SK-N-SH (cell line): Measurements from ENCODE around the gene PLIN3. TPM values are rescaled to one million over a fixed set of nuclear protein-coding genes. Genes with fewer than 3 reads are reported as not detected.

Source experiments
- CTCF ChIA-PET: fragments of 300-600, 350-600 bp; formaldehyde crosslinking; extraction: SDS; loops from one replicate; lab custom pipeline; 2021; lab: Yijun Ruan, JAX
- POLR2A ChIA-PET: fragments of 350-600 bp; sonication (Branson Sonifier 250); formaldehyde crosslinking; extraction: SDS; loops from one replicate; lab custom pipeline; 2020; ENCODE audit warnings: antibody characterized with exemption, inconsistent platforms; lab: Yijun Ruan, JAX
- DNase-seq: peaks from one replicate; pipeline ENCODE4 v3.0.0; 2012
- H2AFZ ChIP-seq: fragments of 200-600 bp; sonication (generic); 2 replicates; pipeline ENCODE4 v1.8.1; 2016; ENCODE audit warnings: antibody characterized with exemption, mild to moderate bottlenecking, low read depth
- H3F3A ChIP-seq: fragments of 200-600 bp; sonication (generic); replicated peaks from 2 replicates; pipeline ENCODE3; 2016; ENCODE audit warnings: antibody characterized with exemption, mild to moderate bottlenecking; ENCODE audit not compliant: insufficient read depth
- H3K27ac ChIP-seq, 2 experiments: fragments of 200-500 bp in 1 of 2; fragments of 200-600 bp in 1 of 2; sonication (Bioruptor generic) in 1 of 2; sonication (generic), shearing (Covaris generic) in 1 of 2; 2 replicates each; pipeline versions ENCODE4 v1.5.1 to v1.6.1; 2014 to 2016; ENCODE audit warnings: low read depth in 2 of 2, inconsistent platforms in 1 of 2, low read length in 1 of 2, mild to moderate bottlenecking in 1 of 2, mixed read lengths in 1 of 2
- H3K27me3 ChIP-seq: fragments of 200-600 bp; sonication (generic), shearing (Covaris generic); 2 replicates; pipeline ENCODE4 v1.6.1; 2016; ENCODE audit warnings: mixed run types; ENCODE audit not compliant: insufficient read depth
- H3K36me3 ChIP-seq, 2 experiments: fragments of 200-500 bp in 1 of 2; fragments of 200-600 bp in 1 of 2; sonication (Bioruptor generic) in 1 of 2; sonication (generic) in 1 of 2; replicated peaks in 1 of 2; 2 replicates each; pipeline versions ENCODE3 to v1.5.1; 2014 to 2016; ENCODE audit warnings: low read length in 1 of 2, mild to moderate bottlenecking in 1 of 2; ENCODE audit not compliant: insufficient read depth in 2 of 2, control insufficient read depth in 1 of 2
- H3K4me1 ChIP-seq, 2 experiments: fragments of 200-500 bp in 1 of 2; fragments of 200-600 bp in 1 of 2; sonication (Bioruptor generic) in 1 of 2; sonication (generic), shearing (Covaris generic) in 1 of 2; 2 replicates each; pipeline versions ENCODE4 v1.5.1 to v1.6.1; 2014 to 2016; ENCODE audit warnings: low read depth in 1 of 2, low read length in 1 of 2, mixed run types in 1 of 2; ENCODE audit not compliant: insufficient read depth in 2 of 2, control insufficient read depth in 1 of 2
- H3K4me2 ChIP-seq: fragments of 200-600 bp; sonication (generic), shearing (Covaris generic); 2 replicates; pipeline ENCODE4 v1.6.1; 2017; ENCODE audit warnings: mixed run types
- H3K4me3 ChIP-seq, 2 experiments: fragments of 200-500 bp in 1 of 2; fragments of 200-600 bp in 1 of 2; sonication (Bioruptor generic) in 1 of 2; sonication (generic), shearing (Covaris generic) in 1 of 2; 2 replicates each; pipeline versions ENCODE4 v1.5.1 to v1.8.1; 2014 to 2016; ENCODE audit warnings: low read depth in 2 of 2, inconsistent platforms in 1 of 2, low read length in 1 of 2, mild to moderate bottlenecking in 1 of 2, mixed read lengths in 1 of 2, moderate library complexity in 1 of 2
- H3K79me2 ChIP-seq: fragments of 200-600 bp; sonication (generic); 2 replicates; pipeline ENCODE4 v1.8.1; 2017; ENCODE audit warnings: mild to moderate bottlenecking; ENCODE audit not compliant: insufficient read depth
- H3K9ac ChIP-seq: fragments of 200-600 bp; sonication (generic); 2 replicates; pipeline ENCODE4 v1.6.1; 2017; ENCODE audit warnings: mixed run types
- H3K9me2 ChIP-seq: fragments of 200-600 bp; sonication (generic); 2 replicates; pipeline ENCODE4 v1.6.1; 2017; ENCODE audit warnings: mixed run types
- H3K9me3 ChIP-seq: fragments of 200-600 bp; sonication (generic); 2 replicates; pipeline ENCODE4 v1.6.1; 2017; ENCODE audit warnings: mixed run types, mild to moderate bottlenecking, moderate library complexity
- H4K20me1 ChIP-seq: fragments of 200-600 bp; sonication (generic); 2 replicates; pipeline ENCODE4 v1.6.1; 2017; ENCODE audit warnings: mild to moderate bottlenecking, mixed run types; ENCODE audit not compliant: insufficient read depth
- ELF1 ChIP-seq: IDR thresholded peaks from 2 replicates; pipeline ENCODE4 v1.4.0; 2012
- EP300 ChIP-seq, 2 experiments: IDR thresholded peaks; 2 replicates each; pipeline versions ENCODE4 v1.4.0 to v1.6.1; 2012; ENCODE audit warnings: borderline replicate concordance in 1 of 2, low read depth in 1 of 2, low read length in 1 of 2
- FOSL2 ChIP-seq: IDR thresholded peaks from 2 replicates; pipeline ENCODE4 v1.4.0; 2012; ENCODE audit warnings: low read depth, mild to moderate bottlenecking, moderate library complexity, borderline replicate concordance
- FOXJ3 ChIP-seq: sonication (generic); formaldehyde crosslinking; IDR thresholded peaks from 2 replicates; pipeline ENCODE4 v1.5.1; 2020; ENCODE audit warnings: mild to moderate bottlenecking, missing genetic modification reagents
- FOXM1 ChIP-seq: IDR thresholded peaks from 2 replicates; pipeline ENCODE4 v1.4.0; 2012; ENCODE audit warnings: low read depth, mild to moderate bottlenecking
- GABPA ChIP-seq: IDR thresholded peaks from 2 replicates; pipeline ENCODE4 v1.4.0; 2012; ENCODE audit warnings: low read depth, mild to moderate bottlenecking
- GATA2 ChIP-seq: sonication (generic); formaldehyde crosslinking; IDR thresholded peaks from 2 replicates; pipeline ENCODE4 v1.5.0; 2020; ENCODE audit warnings: mild to moderate bottlenecking, missing genetic modification reagents
- MEF2A ChIP-seq: IDR thresholded peaks from 2 replicates; pipeline ENCODE4 v1.4.0; 2012; ENCODE audit warnings: low read depth, borderline replicate concordance
- MXI1 ChIP-seq: IDR thresholded peaks from 2 replicates; pipeline ENCODE4 v1.6.1; 2012; ENCODE audit warnings: mild to moderate bottlenecking, low read depth, low read length, improper control_type of control experiment
- NFIC ChIP-seq: IDR thresholded peaks from 2 replicates; pipeline ENCODE4 v1.4.0; 2012; ENCODE audit warnings: borderline replicate concordance
- NRF1 ChIP-seq: IDR thresholded peaks from 2 replicates; pipeline ENCODE4 v1.6.1; 2012; ENCODE audit warnings: low read depth, mild to moderate bottlenecking, low read length
- POLR2AphosphoS5 ChIP-seq: IDR thresholded peaks from 2 replicates; pipeline ENCODE4 v1.6.1; 2012; ENCODE audit warnings: low read depth, low read length
- RFX5 ChIP-seq: IDR thresholded peaks from 2 replicates; pipeline ENCODE4 v1.6.1; 2012; ENCODE audit warnings: mild to moderate bottlenecking, improper control_type of control experiment, low read length
- RXRA ChIP-seq: IDR thresholded peaks from 2 replicates; pipeline ENCODE4 v1.4.0; 2012; ENCODE audit warnings: low read depth, mild to moderate bottlenecking, borderline replicate concordance
- SMC3 ChIP-seq: IDR thresholded peaks from 2 replicates; pipeline ENCODE4 v1.6.1; 2012; ENCODE audit warnings: low read depth, low read length, improper control_type of control experiment
- TAF1 ChIP-seq: IDR thresholded peaks from 2 replicates; pipeline ENCODE4 v1.6.1; 2012; ENCODE audit warnings: low read depth, mild to moderate bottlenecking, low read length, moderate library complexity, borderline replicate concordance
- TCF12 ChIP-seq: IDR thresholded peaks from 2 replicates; pipeline ENCODE4 v1.4.0; 2012
- TEAD4 ChIP-seq: IDR thresholded peaks from 2 replicates; pipeline ENCODE4 v1.4.0; 2012; ENCODE audit warnings: mild to moderate bottlenecking, borderline replicate concordance; ENCODE audit not compliant: insufficient read depth
- WGBS: methylation state at CpG from one replicate; pipeline ENCODE4 v1.1.6; 2017; ENCODE audit warnings: low lambda C conversion rate; 5-methylcytosine and 5-hydroxymethylcytosine counted together
- polyA plus RNA-seq, 3 experiments: library from polyadenylated mRNA; depleted of rRNA; stranded (reverse); fragments of >200 nt; gene quantifications; 2 replicates each; pipeline ENCODE4 v1.2.3, GENCODE V29; 2012
- TF ChIP-seq, protein P1 (sequence below): fragments of 150-350 bp; IDR thresholded peaks from 2 replicates; pipeline ENCODE4 v1.6.1; 2016; ENCODE audit warnings: mild to moderate bottlenecking, low read depth, low read length
- TF ChIP-seq, protein P2 (sequence below): fragments of 150-350 bp; IDR thresholded peaks from 2 replicates; pipeline ENCODE4 v1.6.1; 2017; ENCODE audit warnings: antibody characterized with exemption, low read length, low read depth, borderline replicate concordance
- TF ChIP-seq, protein P3 (sequence below): IDR thresholded peaks from 2 replicates; pipeline ENCODE4 v1.4.0; 2012; ENCODE audit warnings: low read depth, borderline replicate concordance

The PLIN3 gene
- polyA plus RNA-seq, 1 of the 3 experiments (the other 2 are of a cell fraction) = 129 TPM

DNA sequence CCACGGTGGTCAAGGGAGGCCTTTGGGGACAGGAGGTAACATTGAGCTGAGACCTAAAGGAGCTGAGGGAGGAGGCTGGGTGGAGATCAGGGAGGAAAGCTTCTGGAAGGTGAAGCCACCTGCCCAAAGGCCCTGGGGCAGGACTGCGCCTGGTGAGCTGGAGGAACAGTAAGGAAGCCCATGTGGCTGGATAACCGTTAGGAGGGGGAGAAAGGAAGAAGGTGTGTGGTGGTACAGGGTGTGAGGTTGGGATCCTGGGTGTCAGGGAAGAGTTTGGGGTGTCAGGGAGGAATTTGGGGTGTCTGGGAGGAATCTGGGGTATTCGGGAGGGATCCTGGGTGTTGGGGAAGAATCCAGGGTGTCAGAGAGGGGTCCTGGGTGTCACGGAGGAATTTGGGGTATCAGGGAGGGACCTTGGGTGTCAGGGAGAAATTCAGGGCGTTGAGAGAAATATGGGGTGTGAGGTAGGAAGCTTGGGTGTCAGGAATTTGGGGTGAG lies 36.6 kb downstream of the PLIN3 start:
- Histone ChIP-seq H3K4me3 (peak overlapping the region; percentile 67 to 91), H3K9me3 (no peaks in the 10 kb centered on the region), H3K27ac (peak overlapping the region; percentile 43 to 45; a peak in 2 of 4 replicates), H3K79me2 (peaks cover 56% of the 10 kb centered on the region), H2AFZ (no peak overlapping the region), H3K36me3 (no peaks in the 10 kb centered on the region), H3K4me2 (peak overlapping the region; percentile 99), H3K9ac (peak overlapping the region; percentile 95), H3K27me3 (no peaks in the 10 kb centered on the region), H3K9me2 (no peaks in the 10 kb centered on the region), H4K20me1 (no peaks in the 10 kb centered on the region), H3K4me1 (peaks cover 5% of the 10 kb centered on the region in 2 experiments; a peak in 1 of 4 replicates), H3F3A (peaks cover 4% of the 10 kb centered on the region)
- no peak for TF ChIP-seq GABPA
- TF ChIP-seq TCF12 = no peak
- TF ChIP-seq RFX5 = no peak
- TF ChIP-seq, protein P1, sequence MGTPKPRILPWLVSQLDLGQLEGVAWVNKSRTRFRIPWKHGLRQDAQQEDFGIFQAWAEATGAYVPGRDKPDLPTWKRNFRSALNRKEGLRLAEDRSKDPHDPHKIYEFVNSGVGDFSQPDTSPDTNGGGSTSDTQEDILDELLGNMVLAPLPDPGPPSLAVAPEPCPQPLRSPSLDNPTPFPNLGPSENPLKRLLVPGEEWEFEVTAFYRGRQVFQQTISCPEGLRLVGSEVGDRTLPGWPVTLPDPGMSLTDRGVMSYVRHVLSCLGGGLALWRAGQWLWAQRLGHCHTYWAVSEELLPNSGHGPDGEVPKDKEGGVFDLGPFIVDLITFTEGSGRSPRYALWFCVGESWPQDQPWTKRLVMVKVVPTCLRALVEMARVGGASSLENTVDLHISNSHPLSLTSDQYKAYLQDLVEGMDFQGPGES = no peak
- no peak for TF ChIP-seq ELF1
- TF ChIP-seq RXRA = no peak
- TF ChIP-seq TAF1 = no peak
- no peak for TF ChIP-seq GATA2 (CRISPR knock-in tag)
- TF ChIP-seq NRF1 = no peak
- 60% methylated on average over 6 of the region's 6 CpGs for WGBS
- no peak for DNase-seq
- ChIA-PET CTCF (interaction anchor here (0.9 to 2.3 kb wide), 8 partner anchors 10 to 218 kb away, joined by 3 to 16 read pairs (median 4); no protein-coding TSS in a partner anchor), POLR2A (no interaction called here)

DNA sequence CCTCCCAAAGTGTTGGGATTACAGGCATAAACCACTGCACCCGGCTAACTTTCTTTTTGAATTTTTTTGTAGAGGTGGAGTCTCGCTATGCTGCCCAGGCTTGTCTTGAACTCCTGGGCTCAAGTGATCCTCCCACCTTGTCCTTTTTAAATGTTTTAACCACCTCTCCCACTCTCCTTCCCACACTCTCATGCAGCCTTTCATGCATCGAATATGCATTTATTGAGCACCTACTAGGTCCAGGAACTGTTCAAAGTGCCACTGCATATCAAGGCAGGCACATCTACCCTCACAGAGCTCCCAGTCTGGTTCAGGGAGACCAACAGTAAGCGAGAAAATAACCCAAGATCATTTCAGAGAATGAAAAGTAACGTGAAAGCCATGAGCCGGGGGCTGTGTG lies 37.1 kb downstream of the PLIN3 start:
- no peaks in the 10 kb centered on the region for H3K27me3 ChIP-seq
- WGBS = 93% methylated on average over 6 of the region's 6 CpGs
- peaks cover 5% of the 10 kb centered on the region in 2 experiments; a peak in 1 of 4 replicates for H3K4me1 ChIP-seq
- peak overlapping the region; percentile 95; the same call in 1 of the 2 replicates for H3K9ac ChIP-seq
- no peak overlapping the region; a peak in 1 of 4 replicates for H3K27ac ChIP-seq
- TF ChIP-seq GABPA (no peak), EP300 (IDR thresholded peaks at IDR 0.05; ENCODE audit: borderline replicate concordance in 1 of 2, low read depth in 1 of 2, low read length in 1 of 2) (no peak), GATA2 (CRISPR knock-in tag) (no peak), ELF1 (no peak), FOSL2 (no peak), POLR2AphosphoS5 (no peak), MXI1 (no peak), FOXJ3 (CRISPR knock-in tag) (no peak), RXRA (no peak), NFIC (no peak), FOXM1 (no peak), SMC3 (no peak), TEAD4 (no peak), MEF2A (no peak)
- TF ChIP-seq, protein P2, sequence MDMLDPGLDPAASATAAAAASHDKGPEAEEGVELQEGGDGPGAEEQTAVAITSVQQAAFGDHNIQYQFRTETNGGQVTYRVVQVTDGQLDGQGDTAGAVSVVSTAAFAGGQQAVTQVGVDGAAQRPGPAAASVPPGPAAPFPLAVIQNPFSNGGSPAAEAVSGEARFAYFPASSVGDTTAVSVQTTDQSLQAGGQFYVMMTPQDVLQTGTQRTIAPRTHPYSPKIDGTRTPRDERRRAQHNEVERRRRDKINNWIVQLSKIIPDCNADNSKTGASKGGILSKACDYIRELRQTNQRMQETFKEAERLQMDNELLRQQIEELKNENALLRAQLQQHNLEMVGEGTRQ = no peak
- TF ChIP-seq, protein P3, sequence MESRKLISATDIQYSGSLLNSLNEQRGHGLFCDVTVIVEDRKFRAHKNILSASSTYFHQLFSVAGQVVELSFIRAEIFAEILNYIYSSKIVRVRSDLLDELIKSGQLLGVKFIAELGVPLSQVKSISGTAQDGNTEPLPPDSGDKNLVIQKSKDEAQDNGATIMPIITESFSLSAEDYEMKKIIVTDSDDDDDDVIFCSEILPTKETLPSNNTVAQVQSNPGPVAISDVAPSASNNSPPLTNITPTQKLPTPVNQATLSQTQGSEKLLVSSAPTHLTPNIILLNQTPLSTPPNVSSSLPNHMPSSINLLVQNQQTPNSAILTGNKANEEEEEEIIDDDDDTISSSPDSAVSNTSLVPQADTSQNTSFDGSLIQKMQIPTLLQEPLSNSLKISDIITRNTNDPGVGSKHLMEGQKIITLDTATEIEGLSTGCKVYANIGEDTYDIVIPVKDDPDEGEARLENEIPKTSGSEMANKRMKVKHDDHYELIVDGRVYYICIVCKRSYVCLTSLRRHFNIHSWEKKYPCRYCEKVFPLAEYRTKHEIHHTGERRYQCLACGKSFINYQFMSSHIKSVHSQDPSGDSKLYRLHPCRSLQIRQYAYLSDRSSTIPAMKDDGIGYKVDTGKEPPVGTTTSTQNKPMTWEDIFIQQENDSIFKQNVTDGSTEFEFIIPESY = no peak
- H3K4me3 ChIP-seq = peak overlapping the region; percentile 67 to 91
- no peak overlapping the region for H2AFZ ChIP-seq
- H3K4me2 ChIP-seq = peak overlapping the region; percentile 99
- H3K9me3 ChIP-seq = no peaks in the 10 kb centered on the region
- no peak for DNase-seq
- H3F3A ChIP-seq = peaks cover 4% of the 10 kb centered on the region
- H4K20me1 ChIP-seq = no peaks in the 10 kb centered on the region
- ChIA-PET POLR2A (no interaction called here), CTCF (interaction anchor here (0.9 to 2.3 kb wide), 6 partner anchors 10 to 218 kb away, joined by 3 to 12 read pairs (median 4); no protein-coding TSS in a partner anchor)
- peaks cover 60% of the 10 kb centered on the region for H3K79me2 ChIP-seq
- no peaks in the 10 kb centered on the region for H3K9me2 ChIP-seq
- H3K36me3 ChIP-seq = no peaks in the 10 kb centered on the region
